HepG2 (cell line): Measurements from ENCODE around the gene RSPH4A. TPM values are rescaled to one million over a fixed set of nuclear protein-coding genes. Genes with fewer than 3 reads are reported as not detected.
A peak's percentile ranks its signal among the peaks of the same experiment; 100 is the strongest.

ENCODE experiments used
- CBX1 ChIP-seq: IDR thresholded peaks from one replicate; pipeline ENCODE4 v1.6.1; 2016; ENCODE audit warnings: antibody characterized with exemption, low read depth
- CHCHD3 ChIP-seq: sonication (generic); formaldehyde crosslinking; IDR thresholded peaks from 2 replicates; pipeline ENCODE4 v1.8.0; 2022; ENCODE audit warnings: mild to moderate bottlenecking, missing genetic modification reagents, moderate library complexity
- KAT8 ChIP-seq: IDR thresholded peaks from 2 replicates; pipeline ENCODE4 v1.6.1; 2016; ENCODE audit warnings: missing genetic modification reagents, missing compliant biosample characterization
- KLF11 ChIP-seq: IDR thresholded peaks from 2 replicates; pipeline ENCODE4 v1.6.1; 2016; ENCODE audit warnings: missing compliant biosample characterization
- NFKBIZ ChIP-seq: IDR thresholded peaks from 2 replicates; pipeline ENCODE4 v1.6.1; 2018; ENCODE audit warnings: missing genetic modification reagents, missing compliant biosample characterization
- NPAS2 ChIP-seq: sonication (generic); formaldehyde crosslinking; IDR thresholded peaks from 2 replicates; pipeline ENCODE4 v1.8.0; 2022; ENCODE audit warnings: mild to moderate bottlenecking, missing genetic modification reagents, borderline replicate concordance
- POLR2A ChIP-seq, 2 experiments: IDR thresholded peaks; 2 replicates each; pipeline ENCODE4 v1.6.1; 2011; ENCODE audit warnings: low read depth in 2 of 2, low read length in 2 of 2, mild to moderate bottlenecking in 1 of 2, moderate library complexity in 1 of 2; ENCODE audit not compliant: insufficient read depth in 1 of 2
- SNAI1 ChIP-seq: sonication (generic); formaldehyde crosslinking; IDR thresholded peaks from 2 replicates; pipeline ENCODE4 v1.5.0; 2020; ENCODE audit warnings: mild to moderate bottlenecking, missing genetic modification reagents, borderline replicate concordance
- TAF1 ChIP-seq: sonication (generic); formaldehyde crosslinking; IDR thresholded peaks from 2 replicates; pipeline ENCODE4 v1.4.0; 2020; ENCODE audit warnings: missing genetic modification reagents
- ZNF180 ChIP-seq: sonication (generic); formaldehyde crosslinking; IDR thresholded peaks from 2 replicates; pipeline ENCODE4 v1.4.0; 2020; ENCODE audit warnings: low read depth, missing genetic modification reagents, borderline replicate concordance
- ZNF20 ChIP-seq: sonication (generic); formaldehyde crosslinking; IDR thresholded peaks from 2 replicates; pipeline ENCODE4 v1.4.0; 2020; ENCODE audit warnings: mild to moderate bottlenecking, moderate library complexity, missing genetic modification reagents
- ZNF451 ChIP-seq: sonication (generic); formaldehyde crosslinking; IDR thresholded peaks from 2 replicates; pipeline ENCODE4 v1.5.0; 2020; ENCODE audit warnings: mild to moderate bottlenecking, missing genetic modification reagents
- ZNF563 ChIP-seq: sonication (generic); formaldehyde crosslinking; IDR thresholded peaks from 2 replicates; pipeline ENCODE4 v1.8.0; 2022; ENCODE audit warnings: mild to moderate bottlenecking, moderate library complexity, missing genetic modification reagents
- ZNF570 ChIP-seq: sonication (generic); formaldehyde crosslinking; IDR thresholded peaks from 2 replicates; pipeline ENCODE4 v1.4.0; 2020; ENCODE audit warnings: mild to moderate bottlenecking, missing genetic modification reagents, borderline replicate concordance
- ZNF605 ChIP-seq: sonication (generic); formaldehyde crosslinking; IDR thresholded peaks from 2 replicates; pipeline ENCODE4 v1.8.0; 2022; ENCODE audit warnings: mild to moderate bottlenecking, missing genetic modification reagents
- ZNF619 ChIP-seq: sonication (generic); formaldehyde crosslinking; IDR thresholded peaks from 2 replicates; pipeline ENCODE4 v1.4.0; 2020; ENCODE audit warnings: mild to moderate bottlenecking, missing genetic modification reagents
- ZNF839 ChIP-seq: sonication (generic); formaldehyde crosslinking; IDR thresholded peaks from 2 replicates; pipeline ENCODE4 v1.4.0; 2020; ENCODE audit warnings: missing genetic modification reagents, mild to moderate bottlenecking, borderline replicate concordance
- polyA plus RNA-seq, 8 experiments: library from polyadenylated mRNA; depleted of rRNA in 3 of 8; stranded (reverse) in 7 of 8; unstranded in 1 of 8; fragments of >200 nt; fragmentation: Illumina TruSeq in 4 of 8; extraction: Trizol in 4 of 8; gene quantifications; 2 replicates each; pipeline versions ENCODE4 v1.2.1 to v1.2.3, GENCODE V29; 2011 to 2016; ENCODE audit warnings: low read depth in 4 of 8, missing spikeins in 1 of 8, mixed read lengths in 1 of 8; ENCODE audit not compliant: insufficient read depth in 1 of 8
- total RNA-seq, 5 experiments: library from RNA; depleted of rRNA; stranded (reverse); fragments of >200 nt; fragmentation: Illumina TruSeq; extraction: Trizol; gene quantifications; 2 replicates each; pipeline ENCODE4 v1.2.3, GENCODE V29; 2016; ENCODE audit warnings: low read depth in 1 of 5
- TF ChIP-seq, protein P1 (sequence below): sonication (generic); formaldehyde crosslinking; IDR thresholded peaks from 2 replicates; pipeline ENCODE4 v1.8.1; 2023; ENCODE audit warnings: mild to moderate bottlenecking, missing genetic modification reagents, borderline replicate concordance
- TF ChIP-seq, protein P2 (sequence below): sonication (generic); formaldehyde crosslinking; IDR thresholded peaks from 2 replicates; pipeline ENCODE4 v1.5.0; 2020; ENCODE audit warnings: missing genetic modification reagents, mild to moderate bottlenecking, borderline replicate concordance
- TF ChIP-seq, protein P3 (sequence below), 2 experiments: sonication (generic) in 1 of 2; formaldehyde crosslinking in 1 of 2; IDR thresholded peaks; 2 replicates each; pipeline versions ENCODE4 v1.6.1 to v1.9.0; 2014 to 2022; ENCODE audit warnings: antibody characterized with exemption in 1 of 2, borderline replicate concordance in 1 of 2, inconsistent platforms in 1 of 2, low read depth in 1 of 2, missing genetic modification reagents in 1 of 2
- TF ChIP-seq, protein P4 (sequence below): sonication (generic); formaldehyde crosslinking; IDR thresholded peaks from 2 replicates; pipeline ENCODE4 v1.5.0; 2020; ENCODE audit warnings: mild to moderate bottlenecking, low read depth, missing genetic modification reagents, borderline replicate concordance

Gene RSPH4A
- total and polyA plus RNA-seq, 2 of the 13 experiments (the other 11 are each of a cell fraction or from before 2014, with no cell fraction given): 0.24 to 0.40 TPM

DNA sequence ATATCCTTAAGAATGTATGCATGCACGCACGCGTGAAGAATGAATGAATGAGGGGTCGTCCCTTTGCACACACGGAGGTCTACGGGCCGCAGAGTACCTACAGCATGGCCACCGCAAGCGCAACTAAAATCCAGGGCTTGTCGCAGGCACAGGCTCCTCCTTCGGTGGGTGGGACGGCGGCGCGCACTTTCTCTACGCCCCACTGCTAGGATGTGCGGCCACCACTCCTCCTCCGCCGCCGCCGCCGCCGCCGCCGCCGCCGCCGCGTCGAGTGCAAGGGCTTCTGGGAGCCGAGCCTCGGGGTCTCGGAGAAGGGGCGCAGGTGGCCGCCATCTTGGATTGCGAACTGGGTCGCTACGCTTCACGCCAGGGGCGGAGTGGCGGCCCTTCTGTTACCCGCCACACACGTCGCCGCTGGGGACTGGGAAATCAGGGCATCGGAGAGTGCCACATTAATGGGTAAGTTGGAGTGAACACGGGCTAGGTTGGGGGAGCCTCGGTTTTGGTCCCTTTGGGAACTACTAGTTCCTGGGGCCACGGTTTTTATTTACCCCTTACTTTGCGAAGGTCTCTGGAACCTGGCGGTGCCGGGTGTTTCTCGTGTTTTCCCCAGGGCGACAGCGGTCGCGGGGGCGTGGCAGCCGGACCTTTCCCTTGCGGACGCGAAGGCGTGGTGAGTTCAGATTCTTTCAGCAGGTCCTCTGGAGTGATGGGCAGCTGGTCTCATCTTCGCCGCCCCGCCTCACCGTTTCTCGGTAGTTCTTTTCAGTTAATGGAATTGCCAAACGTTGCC is 64.8 kb downstream of the RSPH4A start, which contains the start of gene KPNA5 (continued):
- TF ChIP-seq ZNF451 (no peak; the same call in none of the 2 replicates), NFKBIZ (peak; percentile 68; the same call in 1 of the 2 replicates), SNAI1 (CRISPR knock-in tag) (peak; percentile 77; the same call in 1 of the 2 replicates), ZNF619 (CRISPR knock-in tag) (peak; percentile 74), ZNF839 (CRISPR knock-in tag) (peak; percentile 83; the same call in 1 of the 2 replicates), ZNF605 (CRISPR knock-in tag) (peak; percentile 99), KAT8 (CRISPR knock-in tag) (peak; percentile 93), ZNF180 (CRISPR knock-in tag) (no peak), ZNF570 (CRISPR knock-in tag) (no peak), ZNF563 (CRISPR knock-in tag) (peak; percentile 93), TAF1 (CRISPR knock-in tag) (peak; percentile 96), NPAS2 (CRISPR knock-in tag) (no peak), ZNF20 (CRISPR knock-in tag) (0 out of 2 replicates have a peak, but pooled peaks have one; percentile 44), POLR2A (IDR thresholded peaks at IDR 0.05; ENCODE audit: insufficient read depth in 1 of 2, low read depth in 2 of 2, low read length in 2 of 2) (peak; percentile 98 to 100), CHCHD3 (CRISPR knock-in tag) (no peak), KLF11 (CRISPR knock-in tag) (peak; percentile 87; the same call in 1 of the 2 replicates), CBX1 (peak; percentile 41)
- TF ChIP-seq, protein P1, sequence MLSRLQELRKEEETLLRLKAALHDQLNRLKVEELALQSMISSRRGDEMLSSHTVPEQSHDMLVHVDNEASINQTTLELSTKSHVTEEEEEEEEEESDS (CRISPR knock-in tag): 0 out of 2 replicates have a peak, but pooled peaks have one; percentile 43
- TF ChIP-seq, protein P2, sequence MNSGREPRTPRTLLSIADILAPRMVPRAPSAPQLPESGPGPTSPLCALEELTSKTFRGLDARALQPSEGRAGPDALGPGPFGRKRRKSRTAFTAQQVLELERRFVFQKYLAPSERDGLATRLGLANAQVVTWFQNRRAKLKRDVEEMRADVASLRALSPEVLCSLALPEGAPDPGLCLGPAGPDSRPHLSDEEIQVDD (CRISPR knock-in tag): 0 out of 2 replicates have a peak, but pooled peaks have one; percentile 59
- TF ChIP-seq, protein P3, sequence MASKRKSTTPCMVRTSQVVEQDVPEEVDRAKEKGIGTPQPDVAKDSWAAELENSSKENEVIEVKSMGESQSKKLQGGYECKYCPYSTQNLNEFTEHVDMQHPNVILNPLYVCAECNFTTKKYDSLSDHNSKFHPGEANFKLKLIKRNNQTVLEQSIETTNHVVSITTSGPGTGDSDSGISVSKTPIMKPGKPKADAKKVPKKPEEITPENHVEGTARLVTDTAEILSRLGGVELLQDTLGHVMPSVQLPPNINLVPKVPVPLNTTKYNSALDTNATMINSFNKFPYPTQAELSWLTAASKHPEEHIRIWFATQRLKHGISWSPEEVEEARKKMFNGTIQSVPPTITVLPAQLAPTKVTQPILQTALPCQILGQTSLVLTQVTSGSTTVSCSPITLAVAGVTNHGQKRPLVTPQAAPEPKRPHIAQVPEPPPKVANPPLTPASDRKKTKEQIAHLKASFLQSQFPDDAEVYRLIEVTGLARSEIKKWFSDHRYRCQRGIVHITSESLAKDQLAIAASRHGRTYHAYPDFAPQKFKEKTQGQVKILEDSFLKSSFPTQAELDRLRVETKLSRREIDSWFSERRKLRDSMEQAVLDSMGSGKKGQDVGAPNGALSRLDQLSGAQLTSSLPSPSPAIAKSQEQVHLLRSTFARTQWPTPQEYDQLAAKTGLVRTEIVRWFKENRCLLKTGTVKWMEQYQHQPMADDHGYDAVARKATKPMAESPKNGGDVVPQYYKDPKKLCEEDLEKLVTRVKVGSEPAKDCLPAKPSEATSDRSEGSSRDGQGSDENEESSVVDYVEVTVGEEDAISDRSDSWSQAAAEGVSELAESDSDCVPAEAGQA (IDR thresholded peaks at IDR 0.05; ENCODE audit: low read depth): peak; percentile 96
- TF ChIP-seq, protein P3 (CRISPR knock-in tag; IDR thresholded peaks at IDR 0.05; ENCODE audit: borderline replicate concordance): no peak
- TF ChIP-seq, protein P4, sequence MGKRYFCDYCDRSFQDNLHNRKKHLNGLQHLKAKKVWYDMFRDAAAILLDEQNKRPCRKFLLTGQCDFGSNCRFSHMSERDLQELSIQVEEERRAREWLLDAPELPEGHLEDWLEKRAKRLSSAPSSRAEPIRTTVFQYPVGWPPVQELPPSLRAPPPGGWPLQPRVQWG (CRISPR knock-in tag): no peak
